K562 (cell line): ENCODE measurements around the gene WDR49. TPM values are rescaled to one million over a fixed set of nuclear protein-coding genes. Genes with fewer than 3 reads are reported as not detected.
A peak's percentile ranks its signal among the peaks of the same experiment; 100 is the strongest.

ENCODE experiments used
- ATAC-seq: fragments of 200-7000 bp; cut with Tn5 transposase; 3 replicates; pipeline ENCODE4 v1.9.1; 2020; ENCODE audit warnings: moderate library complexity
- BruUV-seq: library from RNA; stranded (reverse); fragments of 400-500 nt; replicated peaks from 2 replicates; lab custom pipeline; 2021; lab: Mats Ljungman, UMichigan
- CTCF ChIA-PET: fragments of 300-600 bp; formaldehyde crosslinking; extraction: SDS; loops from one replicate; lab custom pipeline; 2021; ENCODE audit warnings: low intra/inter-chr PET ratio; lab: Yijun Ruan, JAX
- POLR2A ChIA-PET: fragments of 300-600, 350-650 bp; sonication (Branson Sonifier 250); formaldehyde crosslinking; extraction: SDS; loops from one replicate; lab custom pipeline; 2021; ENCODE audit warnings: antibody characterized with exemption, inconsistent platforms; lab: Yijun Ruan, JAX
- DNase-seq, 4 experiments: peaks; one replicate each; pipeline versions ENCODE4 v3.0.0 to v3.0.0-alpha.2; 2011 to 2018; ENCODE audit warnings: low spot score in 3 of 4, mixed read lengths in 3 of 4; ENCODE audit errors: extremely low read depth in 1 of 4
- FAIRE-seq: peaks from 2 replicates; lab custom pipeline; 2011; peaks lifted over from hg19 to GRCh38; lab: Jason Lieb, UNC
- H2AFZ ChIP-seq: 2 replicates; pipeline ENCODE4 v1.6.0; 2011; ENCODE audit warnings: low read depth, low read length, control low read depth, inconsistent platforms
- H3K27ac ChIP-seq: fragments of 200-600 bp; 3 replicates; pipeline ENCODE4 v1.8.0; 2011; ENCODE audit warnings: low read depth, mild to moderate bottlenecking, control low read depth, inconsistent platforms, low read length, moderate library complexity, mixed read lengths; ENCODE audit errors: extremely low read depth
- H3K27me3 ChIP-seq, 2 experiments: fragments of 300-600 bp in 1 of 2; 2 replicates in 1 of 2; 3 replicates in 1 of 2; pipeline versions ENCODE4 v1.6.0 to v1.8.0; 2011; ENCODE audit warnings: inconsistent platforms in 2 of 2, low read length in 2 of 2, mild to moderate bottlenecking in 1 of 2, mixed read lengths in 1 of 2, moderate library complexity in 1 of 2; ENCODE audit not compliant: control insufficient read depth in 2 of 2, insufficient read depth in 2 of 2
- H3K36me3 ChIP-seq: fragments of 300-600 bp; 3 replicates; pipeline ENCODE4 v1.8.0; 2011; ENCODE audit warnings: mild to moderate bottlenecking, low read length, inconsistent platforms; ENCODE audit not compliant: control insufficient read depth, insufficient read depth
- H3K4me1 ChIP-seq, 2 experiments: fragments of 200-600 bp in 1 of 2; replicated peaks in 1 of 2; 2 replicates in 1 of 2; 3 replicates in 1 of 2; pipeline versions ENCODE4 v1.5.1 to v1.8.0; 2011; ENCODE audit warnings: inconsistent platforms in 2 of 2, low read length in 2 of 2, mild to moderate bottlenecking in 1 of 2, mixed read lengths in 1 of 2, moderate library complexity in 1 of 2; ENCODE audit not compliant: control insufficient read depth in 2 of 2, insufficient read depth in 2 of 2
- H3K4me2 ChIP-seq: 2 replicates; pipeline ENCODE4 v1.6.1; 2011; ENCODE audit warnings: low read length, control low read depth, inconsistent platforms, mixed read lengths; ENCODE audit not compliant: insufficient read depth
- H3K4me3 ChIP-seq: fragments of 200-600 bp; sonication (generic), shearing (Covaris generic); 2 replicates; pipeline ENCODE4 v1.5.1; 2016; ENCODE audit warnings: control low read depth, inconsistent platforms
- H3K79me2 ChIP-seq: fragments of 200-600 bp; 3 replicates; pipeline ENCODE4 v1.8.0; 2011; ENCODE audit warnings: low read length, inconsistent platforms; ENCODE audit not compliant: control insufficient read depth, insufficient read depth
- H3K9ac ChIP-seq, 2 experiments: 2 replicates each; pipeline versions ENCODE4 v1.6.0 to v1.6.1; 2011; ENCODE audit warnings: low read depth in 2 of 2, low read length in 2 of 2, control low read depth in 1 of 2, inconsistent platforms in 1 of 2, mild to moderate bottlenecking in 1 of 2, mixed read lengths in 1 of 2; ENCODE audit not compliant: insufficient read depth in 1 of 2
- H3K9me1 ChIP-seq: one replicate; pipeline ENCODE4 v1.6.0; 2011; ENCODE audit warnings: inconsistent platforms, mild to moderate bottlenecking, low read length, moderate library complexity; ENCODE audit not compliant: control insufficient read depth, insufficient read depth
- H3K9me3 ChIP-seq: replicated peaks from 2 replicates; pipeline ENCODE4 v1.5.1; 2011; ENCODE audit warnings: low read depth, low read length, inconsistent platforms; ENCODE audit not compliant: control insufficient read depth, insufficient read depth
- H4K20me1 ChIP-seq: replicated peaks from 2 replicates; pipeline ENCODE4 v1.6.1; 2011; ENCODE audit warnings: low read length, inconsistent platforms, mixed read lengths; ENCODE audit not compliant: control insufficient read depth, insufficient read depth
- CBX3 ChIP-seq, 2 experiments: IDR thresholded peaks; 1 replicate in 1 of 2; 2 replicates in 1 of 2; pipeline ENCODE4 v1.6.1; 2012; ENCODE audit warnings: inconsistent platforms in 2 of 2, low read length in 2 of 2, borderline replicate concordance in 1 of 2, control low read depth in 1 of 2
- HNRNPLL ChIP-seq: fragments of 200-400 bp; formaldehyde crosslinking; IDR thresholded peaks from 2 replicates; pipeline ENCODE4 v1.6.1; 2017; ENCODE audit warnings: low read length, low read depth, mild to moderate bottlenecking; ENCODE audit not compliant: poor library complexity, severe bottlenecking
- NCOA1 ChIP-seq: fragments of 450-650 bp; IDR thresholded peaks from 2 replicates; pipeline ENCODE4 v1.6.1; 2016; ENCODE audit warnings: low read depth
- PTBP1 ChIP-seq: fragments of 200-400 bp; formaldehyde crosslinking; IDR thresholded peaks from 2 replicates; pipeline ENCODE4 v1.6.1; 2017; ENCODE audit warnings: low read depth, low read length
- RBM25 ChIP-seq: fragments of 200-400 bp; formaldehyde crosslinking; IDR thresholded peaks from 2 replicates; pipeline ENCODE4 v1.6.1; 2018; ENCODE audit warnings: low read length, low read depth, moderate library complexity; ENCODE audit not compliant: severe bottlenecking
- RUNX1 ChIP-seq: sonication (generic); IDR thresholded peaks from 2 replicates; pipeline ENCODE4 v1.6.1; 2016; ENCODE audit warnings: antibody characterized with exemption, low read depth
- TRIM28 ChIP-seq: fragments of 450-650 bp; IDR thresholded peaks from 2 replicates; pipeline ENCODE4 v1.6.1; 2017
- ZBTB9 ChIP-seq: fragments of 450-650 bp; formaldehyde crosslinking; IDR thresholded peaks from 2 replicates; pipeline ENCODE4 v1.4.0; 2020; ENCODE audit warnings: mild to moderate bottlenecking, moderate library complexity
- ZNF184 ChIP-seq: sonication (generic); formaldehyde crosslinking; IDR thresholded peaks from 2 replicates; pipeline ENCODE4 v1.5.0; 2020; ENCODE audit warnings: missing genetic modification reagents
- ZNF398 ChIP-seq: fragments of 250-450 bp; sonication (Bioruptor Pico); IDR thresholded peaks from 2 replicates; pipeline ENCODE4 v1.8.0; 2021; ENCODE audit warnings: moderate library complexity, mild to moderate bottlenecking, inconsistent platforms
- WGBS: fragments of 100-300 bp; shearing (Covaris generic); methylation state at CpG from one replicate; pipeline ENCODE4 v1.1.6; 2016; ENCODE audit warnings: low coverage, mixed read lengths; ENCODE audit not compliant: insufficient coverage; ENCODE audit errors: missing lambda C conversion rate; 5-methylcytosine and 5-hydroxymethylcytosine counted together
- in situ Hi-C: fragments of 300-500 bp; cut with MboI; formaldehyde crosslinking; loops from 4 replicates; pipeline ENCODE4 v1.15.0; 2018; ENCODE audit warnings: inconsistent platforms, mixed read lengths
- intact Hi-C: fragments of 100-400 bp; cut with micrococcal nuclease; formaldehyde crosslinking; loops from 2 replicates; pipeline ENCODE4 v1.14.2; 2022
- polyA plus RNA-seq, 8 experiments: library from polyadenylated mRNA; depleted of rRNA in 4 of 8; stranded (reverse) in 5 of 8; unstranded in 3 of 8; fragments of >200 nt; fragmentation: Nextera tagmentation in 2 of 8; fragmentation: Illumina TruSeq in 1 of 8; extraction: Ambion mirVana in 2 of 8; extraction: Trizol in 1 of 8; gene quantifications; 2 replicates each; pipeline versions ENCODE4 v1.2.1 to v1.2.3, GENCODE V29; 2011 to 2014; ENCODE audit warnings: inconsistent platforms in 1 of 8, missing spikeins in 1 of 8
- total RNA-seq, 7 experiments: library from RNA; depleted of rRNA in 6 of 7; stranded (reverse); fragments of >200 nt in 6 of 7; fragmentation: Illumina TruSeq in 2 of 7; extraction: Trizol in 2 of 7; gene quantifications; 2 replicates each; pipeline versions ENCODE4 v1.2.1 to v1.2.3, GENCODE V29; 2011 to 2021; ENCODE audit warnings: low replicate concordance in 1 of 7

The WDR49 gene
- total and polyA plus RNA-seq, 9 of the 15 experiments (the other 6 are each of a cell fraction or from before 2014, with no cell fraction given), result not detected

GRCh38 chr3:167644611-167645010 lies 9.1 kb downstream of the WDR49 start:
- intact Hi-C loops, result no loop called here
- TF ChIP-seq TRIM28 (peak; percentile 75; the same call in 1 of the 2 replicates), ZBTB9 (no peak), HNRNPLL (no peak), CBX3 (IDR thresholded peaks at IDR 0.05; ENCODE audit: borderline replicate concordance in 1 of 2, low read length in 2 of 2) (peak in 1 of 2 experiments; percentile 37; a peak in 1 of 3 replicates), RUNX1 (no peak), ZNF184 (peak; percentile 92), NCOA1 (no peak), PTBP1 (no peak), RBM25 (peak; percentile 91), ZNF398 (CRISPR knock-in tag) (no peak)
- no TSS peak for BruUV-seq
- WGBS, result 0% methylated on average over 1 of the region's 1 CpG
- ChIA-PET POLR2A (interaction anchor here (0.9 kb wide), 1 partner anchor 9 kb away, joined by 3 read pairs; the partner anchor contains the start of gene WDR49), CTCF (no interaction called here)
- in situ Hi-C loops, result no loop called here
- FAIRE-seq (no peak), DNase-seq (no peak), ATAC-seq (no peak)
- Histone ChIP-seq H4K20me1 (no peaks in the 10 kb centered on the region), H3K9me3 (no peaks in the 10 kb centered on the region), H3K9me1 (no peaks in the 10 kb centered on the region), H3K36me3 (no peaks in the 10 kb centered on the region), H3K27me3 (no peaks in the 10 kb centered on the region), H3K4me3 (no peak overlapping the region), H3K4me1 (no peaks in the 10 kb centered on the region), H3K79me2 (no peaks in the 10 kb centered on the region), H3K4me2 (no peak overlapping the region), H2AFZ (no peak overlapping the region), H3K27ac (no peak overlapping the region), H3K9ac (no peak overlapping the region)
